Mucosa of descending colon (tissue), 3 donors: ENCODE results near the gene RCC1. TPM values are rescaled to one million over a fixed set of nuclear protein-coding genes. Genes with fewer than 3 reads are reported as not detected.
"Not testable (repeated sequence)": the region's sequence is repeated elsewhere in the genome, so short reads cannot be mapped to it uniquely, and the experiment has no call there.

Experiments used
- ATAC-seq: fragments of 200-7000 bp; cut with Tn5 transposase; one replicate; pipeline ENCODE4 v1.9.1; 2020; ENCODE audit warnings: mild to moderate bottlenecking, moderate library complexity
- DNase-seq, 3 donors: peaks; one replicate each; pipeline ENCODE4 v3.0.0-alpha.2; 2020
- H3K36me3 ChIP-seq: fragments of 200-600 bp; one replicate; pipeline ENCODE4 v1.8.0; 2021; ENCODE audit warnings: low read depth, mild to moderate bottlenecking
- H3K4me1 ChIP-seq: fragments of 200-600 bp; one replicate; pipeline ENCODE4 v1.8.0; 2021; ENCODE audit warnings: low read depth, mild to moderate bottlenecking
- H3K4me3 ChIP-seq: fragments of 200-600 bp; one replicate; pipeline ENCODE4 v1.8.0; 2021; ENCODE audit warnings: mild to moderate bottlenecking
- H3K9me3 ChIP-seq: fragments of 200-600 bp; one replicate; pipeline ENCODE4 v1.8.0; 2021; ENCODE audit warnings: mild to moderate bottlenecking
- CTCF ChIP-seq: fragments of 200-600 bp; IDR thresholded peaks from one replicate; pipeline ENCODE4 v1.8.0; 2022; ENCODE audit warnings: antibody characterized with exemption, mild to moderate bottlenecking
- intact Hi-C, 2 donors: fragments of 100-400 bp; cut with DNase I in 1 of 2; cut with micrococcal nuclease in 1 of 2; formaldehyde crosslinking; loops; one replicate each; pipeline versions ENCODE4 v1.11.0 to v1.11.1; 2022; cut with DNase I, micrococcal nuclease
- total RNA-seq, 3 donors: library from RNA; stranded (reverse); fragmentation: NEBNext Ultra II Directional in 2 of 3; extraction: Animal tissue kit (Norgen Biotek cat#: 25700) in 2 of 3; gene quantifications; one replicate each; pipeline versions ENCODE4 v1.2.1 to v1.2.4, GENCODE V29; 2021 to 2023
- donor health status: DM: no; HTN: no; CAD: no; lungs with moderate emphysema.
- donor health status: DM: no; HTN: no; CAD: no.
- donor health status: DM: no; HTN: yes; CAD: no.

Gene RCC1
- total RNA-seq, 3 donors from 2014 or later = 23.0 to 34.3 (median 25.3) TPM

GRCh38 chr1:28566931-28567330 lies 61.1 kb downstream of the RCC1 start:
- no peak overlapping the region for H3K4me3 ChIP-seq
- DNase-seq = no peak
- intact Hi-C loops = no loop called here
- peaks cover 9% of the 10 kb centered on the region for H3K36me3 ChIP-seq
- no peak for TF ChIP-seq CTCF
- no peaks in the 10 kb centered on the region for H3K4me1 ChIP-seq
- no peaks in the 10 kb centered on the region for H3K9me3 ChIP-seq
- no peak for ATAC-seq

- H3K4me1 ChIP-seq = no peaks in the 10 kb centered on the region
- no peak overlapping the region for H3K4me3 ChIP-seq
- no peaks in the 10 kb centered on the region for H3K9me3 ChIP-seq
- intact Hi-C loops = no loop called here
- TF ChIP-seq CTCF = no peak
- no peak for DNase-seq
- no peak for ATAC-seq
- H3K36me3 ChIP-seq = no peaks in the 10 kb centered on the region
Observed at GRCh38 chr1:28571911-28572310, 66.1 kb downstream of the RCC1 start.

GRCh38 chr1:28572891-28573290 lies 67.0 kb downstream of the RCC1 start:
- DNase-seq, H3K4me1 ChIP-seq, H3K4me3 ChIP-seq, H3K36me3 ChIP-seq, H3K9me3 ChIP-seq, intact Hi-C loops, ATAC-seq: not testable (repeated sequence)

GRCh38 chr1:28573564-28573963 lies 67.7 kb downstream of the RCC1 start:
- Histone ChIP-seq H3K4me3 (no peak overlapping the region), H3K9me3 (no peaks in the 10 kb centered on the region), H3K36me3 (no peaks in the 10 kb centered on the region), H3K4me1 (no peaks in the 10 kb centered on the region)
- DNase-seq (no peak), ATAC-seq (no peak)
- intact Hi-C loops = no loop called here
- no peak for TF ChIP-seq CTCF

GRCh38 chr1:28577052-28577678 lies 71.3 kb downstream of the RCC1 start:
- Histone ChIP-seq H3K4me1 (peaks cover 9% of the 10 kb centered on the region), H3K36me3 (no peaks in the 10 kb centered on the region), H3K9me3 (no peaks in the 10 kb centered on the region), H3K4me3 (no peak overlapping the region)
- DNase-seq (no peak), ATAC-seq (no peak)
- no peak for TF ChIP-seq CTCF
- intact Hi-C loops = no loop called here

GRCh38 chr1:28577738-28578536 lies 72.1 kb downstream of the RCC1 start:
- H3K4me1 ChIP-seq = peaks cover 13% of the 10 kb centered on the region
- intact Hi-C loops = no loop called here
- H3K9me3 ChIP-seq = no peaks in the 10 kb centered on the region
- H3K36me3 ChIP-seq = no peaks in the 10 kb centered on the region
- DNase-seq = no peak
- ATAC-seq = no peak
- no peak for TF ChIP-seq CTCF
- H3K4me3 ChIP-seq = no peak overlapping the region
